ENCODE results near the gene RALGDS. TPM values are rescaled to one million over a fixed set of nuclear protein-coding genes. Genes with fewer than 3 reads are reported as not detected.

RALGDS gene
- total RNA-seq, 1 donor from 2014 or later, result 39.9 TPM

GRCh38 chr9:133108794-133109641, 12.0 kb downstream of the RALGDS start:
- no peak for DNase-seq (ENCODE audit: low read depth)
- Histone ChIP-seq H3K27me3 (ENCODE audit: control insufficient read depth, insufficient read depth, low read length) (no peaks in the 10 kb centered on the region), H3K4me3 (ENCODE audit: low read depth, low read length) (no peak overlapping the region), H3K36me3 (ENCODE audit: control insufficient read depth, insufficient read depth, low read length) (peaks cover 7% of the 10 kb centered on the region)
- no peak for TF ChIP-seq CTCF (IDR thresholded peaks at IDR 0.05; ENCODE audit: insufficient read depth, low read length, poor library complexity, severe bottlenecking)

- Histone ChIP-seq H3K27me3 (ENCODE audit: control insufficient read depth, insufficient read depth, low read length) (no peaks in the 10 kb centered on the region), H3K4me3 (ENCODE audit: low read depth, low read length) (no peak overlapping the region), H3K36me3 (ENCODE audit: control insufficient read depth, insufficient read depth, low read length) (peaks cover 7% of the 10 kb centered on the region)
- no peak for TF ChIP-seq CTCF (IDR thresholded peaks at IDR 0.05; ENCODE audit: insufficient read depth, low read length, poor library complexity, severe bottlenecking)
- DNase-seq (ENCODE audit: low read depth), result no peak
Observed at GRCh38 chr9:133107961-133108793, 12.9 kb downstream of the RALGDS start.

- DNase-seq (ENCODE audit: low read depth), result no peak
- Histone ChIP-seq H3K4me3 (ENCODE audit: low read depth, low read length) (no peak overlapping the region), H3K27me3 (ENCODE audit: control insufficient read depth, insufficient read depth, low read length) (no peaks in the 10 kb centered on the region), H3K36me3 (ENCODE audit: control insufficient read depth, insufficient read depth, low read length) (peaks cover 9% of the 10 kb centered on the region)
- no peak for TF ChIP-seq CTCF (IDR thresholded peaks at IDR 0.05; ENCODE audit: insufficient read depth, low read length, poor library complexity, severe bottlenecking)
Observed at GRCh38 chr9:133107245-133107722, 13.8 kb downstream of the RALGDS start.

GRCh38 chr9:133106511-133107244, 14.4 kb downstream of the RALGDS start:
- TF ChIP-seq CTCF (IDR thresholded peaks at IDR 0.05; ENCODE audit: insufficient read depth, low read length, poor library complexity, severe bottlenecking), result no peak
- Histone ChIP-seq H3K4me3 (ENCODE audit: low read depth, low read length) (no peak overlapping the region), H3K36me3 (ENCODE audit: control insufficient read depth, insufficient read depth, low read length) (peaks cover 10% of the 10 kb centered on the region), H3K27me3 (ENCODE audit: control insufficient read depth, insufficient read depth, low read length) (no peaks in the 10 kb centered on the region)
- DNase-seq (ENCODE audit: low read depth), result no peak

- no peak for TF ChIP-seq CTCF (IDR thresholded peaks at IDR 0.05; ENCODE audit: insufficient read depth, low read length, poor library complexity, severe bottlenecking)
- Histone ChIP-seq H3K36me3 (ENCODE audit: control insufficient read depth, insufficient read depth, low read length) (peaks cover 11% of the 10 kb centered on the region), H3K4me3 (ENCODE audit: low read depth, low read length) (no peak overlapping the region), H3K27me3 (ENCODE audit: control insufficient read depth, insufficient read depth, low read length) (no peaks in the 10 kb centered on the region)
- no peak for DNase-seq (ENCODE audit: low read depth)
Observed at GRCh38 chr9:133105461-133105770, 15.6 kb downstream of the RALGDS start.
